IMR-90 (cell line): ENCODE data around the gene DLK2. TPM values are rescaled to one million over a fixed set of nuclear protein-coding genes. Genes with fewer than 3 reads are reported as not detected.
"Not testable (repeated sequence)": the region's sequence is repeated elsewhere in the genome, so short reads cannot be mapped to it uniquely, and the experiment has no call there.

Source experiments
- ATAC-seq: fragments of 200-7000 bp; cut with Tn5 transposase; 2 replicates; pipeline ENCODE4 v1.9.1; 2020; ENCODE audit warnings: low read depth, mild to moderate bottlenecking, moderate library complexity
- BruUV-seq: library from RNA; stranded (reverse); fragments of 400-500 nt; replicated peaks from 2 replicates; lab custom pipeline; 2021; lab: Mats Ljungman, UMichigan
- CTCF ChIA-PET: fragments of 300-600 bp; formaldehyde crosslinking; extraction: SDS; loops from one replicate; lab custom pipeline; 2021; ENCODE audit warnings: antibody characterized with exemption; lab: Yijun Ruan, JAX
- POLR2A ChIA-PET: fragments of 300-600 bp; sonication (Branson Sonifier 250); formaldehyde crosslinking; loops from one replicate; lab custom pipeline; 2022; ENCODE audit warnings: antibody characterized with exemption; ENCODE audit not compliant: unreplicated experiment; lab: Charles Lee
- DNase-seq: peaks from one replicate; pipeline ENCODE4 v3.0.0; 2013
- H2AFZ ChIP-seq: replicated peaks from 2 replicates; pipeline ENCODE3; 2013; ENCODE audit warnings: low read length, mild to moderate bottlenecking; ENCODE audit not compliant: poor library complexity
- H2AK5ac ChIP-seq: 2 replicates; pipeline ENCODE4 v1.6.1; 2013; ENCODE audit warnings: low read depth, low read length, inconsistent platforms
- H2AK9ac ChIP-seq: replicated peaks from 2 replicates; pipeline ENCODE3; 2013; ENCODE audit warnings: mild to moderate bottlenecking, low read depth, low read length, moderate library complexity; ENCODE audit not compliant: poor library complexity
- H2BK120ac ChIP-seq: 2 replicates; pipeline ENCODE4 v1.6.1; 2013; ENCODE audit warnings: low read depth, low read length, inconsistent platforms
- H2BK15ac ChIP-seq: 3 replicates; pipeline ENCODE4 v1.6.1; 2013; ENCODE audit warnings: low read depth, low read length, inconsistent platforms
- H2BK20ac ChIP-seq: 2 replicates; pipeline ENCODE4 v1.6.1; 2013; ENCODE audit warnings: low read depth, mild to moderate bottlenecking, inconsistent platforms, low read length, moderate library complexity
- H2BK5ac ChIP-seq: 2 replicates; pipeline ENCODE4 v1.6.1; 2013; ENCODE audit warnings: mild to moderate bottlenecking, low read depth, low read length, inconsistent platforms; ENCODE audit not compliant: poor library complexity, severe bottlenecking
- H3K14ac ChIP-seq: replicated peaks from 2 replicates; pipeline ENCODE4 v1.6.1; 2013; ENCODE audit warnings: low read depth, low read length, inconsistent platforms
- H3K18ac ChIP-seq: 2 replicates; pipeline ENCODE4 v1.6.1; 2013; ENCODE audit warnings: low read depth, low read length, control low read depth
- H3K23ac ChIP-seq: 2 replicates; pipeline ENCODE4 v1.6.1; 2013; ENCODE audit warnings: low read depth, low read length, inconsistent platforms
- H3K27ac ChIP-seq: 2 replicates; pipeline ENCODE4 v1.5.1; 2013; ENCODE audit warnings: mild to moderate bottlenecking, control low read depth, low read length; ENCODE audit not compliant: insufficient read depth
- H3K27me3 ChIP-seq: 2 replicates; pipeline ENCODE4 v1.6.1; 2013; ENCODE audit warnings: low read length; ENCODE audit not compliant: control insufficient read depth, insufficient read depth
- H3K36me3 ChIP-seq: 2 replicates; pipeline ENCODE4 v1.6.1; 2013; ENCODE audit warnings: low read length, mixed read lengths; ENCODE audit not compliant: control insufficient read depth, insufficient read depth
- H3K4ac ChIP-seq: 2 replicates; pipeline ENCODE4 v1.6.1; 2013; ENCODE audit warnings: low read depth, low read length, inconsistent platforms
- H3K4me1 ChIP-seq: 2 replicates; pipeline ENCODE4 v1.6.1; 2013; ENCODE audit warnings: low read length, mixed read lengths; ENCODE audit not compliant: control insufficient read depth, insufficient read depth
- H3K4me2 ChIP-seq: 2 replicates; pipeline ENCODE4 v1.6.1; 2013; ENCODE audit warnings: low read depth, mild to moderate bottlenecking, control low read depth, low read length, moderate library complexity
- H3K4me3 ChIP-seq: 2 replicates; pipeline ENCODE4 v1.5.1; 2013; ENCODE audit warnings: low read depth, mild to moderate bottlenecking, control low read depth, low read length, moderate library complexity; ENCODE audit not compliant: insufficient read depth
- H3K56ac ChIP-seq: 2 replicates; pipeline ENCODE4 v1.6.1; 2013; ENCODE audit warnings: low read length, inconsistent platforms; ENCODE audit not compliant: insufficient read depth; ENCODE audit errors: extremely low read depth
- H3K79me1 ChIP-seq, 2 experiments: 2 replicates each; pipeline ENCODE4 v1.6.1; 2013; ENCODE audit warnings: low read length in 2 of 2, inconsistent platforms in 1 of 2, low read depth in 1 of 2
- H3K9ac ChIP-seq: 2 replicates; pipeline ENCODE4 v1.6.1; 2013; ENCODE audit warnings: low read depth, low read length, control low read depth
- H3K9me1 ChIP-seq: 2 replicates; pipeline ENCODE4 v1.6.1; 2013; ENCODE audit warnings: low read length, inconsistent platforms; ENCODE audit not compliant: insufficient read depth
- H3K9me3 ChIP-seq: 2 replicates; pipeline ENCODE4 v1.6.1; 2013; ENCODE audit warnings: low read length; ENCODE audit not compliant: control insufficient read depth, insufficient read depth
- H4K20me1 ChIP-seq: 2 replicates; pipeline ENCODE4 v1.6.1; 2013; ENCODE audit warnings: low read length, inconsistent platforms; ENCODE audit not compliant: insufficient read depth
- H4K5ac ChIP-seq: 2 replicates; pipeline ENCODE4 v1.6.1; 2013; ENCODE audit warnings: mild to moderate bottlenecking, low read depth, low read length, control low read depth
- H4K8ac ChIP-seq, 2 experiments: 2 replicates each; pipeline ENCODE4 v1.6.1; 2013; ENCODE audit warnings: low read depth in 2 of 2, low read length in 2 of 2, control low read depth in 1 of 2, inconsistent platforms in 1 of 2
- H4K91ac ChIP-seq: 2 replicates; pipeline ENCODE4 v1.6.1; 2013; ENCODE audit warnings: low read depth, low read length, inconsistent platforms; ENCODE audit not compliant: insufficient read depth
- BHLHE40 ChIP-seq: fragments of 150-350 bp; IDR thresholded peaks from 2 replicates; pipeline ENCODE4 v1.6.1; 2016; ENCODE audit warnings: mild to moderate bottlenecking, low read depth, low read length
- CHD1 ChIP-seq: IDR thresholded peaks from 2 replicates; pipeline ENCODE4 v1.6.1; 2012; ENCODE audit warnings: low read depth, low read length, improper control_type of control experiment
- FOS ChIP-seq: fragments of 150-350 bp; IDR thresholded peaks from 2 replicates; pipeline ENCODE4 v1.6.1; 2016; ENCODE audit warnings: low read depth, low read length
- MAFK ChIP-seq: IDR thresholded peaks from 2 replicates; pipeline ENCODE4 v1.6.1; 2012; ENCODE audit warnings: low read depth, low read length, improper control_type of control experiment
- MAZ ChIP-seq: IDR thresholded peaks from 2 replicates; pipeline ENCODE4 v1.6.1; 2012; ENCODE audit warnings: low read depth, mild to moderate bottlenecking, low read length, improper control_type of control experiment, moderate library complexity, borderline replicate concordance
- SMC3 ChIP-seq: fragments of 150-350 bp; IDR thresholded peaks from 2 replicates; pipeline ENCODE4 v1.6.1; 2016; ENCODE audit warnings: low read depth, mild to moderate bottlenecking, antibody characterized with exemption, low read length, moderate library complexity
- WGBS, 2 experiments: methylation state at CpG; one replicate each; pipeline versions ENCODE4 v1.1.5 to v1.1.7; 2013; ENCODE audit warnings: missing lambda C conversion rate in 2 of 2; ENCODE audit not compliant: insufficient read length in 1 of 2; ENCODE audit errors: extremely low coverage in 2 of 2; 5-methylcytosine and 5-hydroxymethylcytosine counted together
- dilution Hi-C: fragments of 300-500 bp; cut with HindIII; formaldehyde crosslinking; loops from one replicate; pipeline ENCODE4 v1.14.3; 2018; ENCODE audit warnings: low sequenced_read_pairs; ENCODE audit not compliant: unreplicated experiment
- in situ Hi-C: fragments of 300-500 bp; cut with MboI; formaldehyde crosslinking; loops from 3 replicates; pipeline ENCODE4 v1.14.3; 2019; ENCODE audit warnings: low sequenced_read_pairs, inconsistent platforms, mixed read lengths
- intact Hi-C: fragments of 100-400 bp; cut with micrococcal nuclease; formaldehyde crosslinking; loops from 2 replicates; pipeline ENCODE4 v1.10.0; 2022
- polyA plus RNA-seq, 3 experiments: library from polyadenylated mRNA; depleted of rRNA; stranded (reverse); fragments of >200 nt; gene quantifications; 2 replicates each; pipeline ENCODE4 v1.2.3, GENCODE V29; 2012; ENCODE audit warnings: low replicate concordance in 1 of 3
- total RNA-seq: library from RNA; depleted of rRNA; stranded (reverse); fragments of >200 nt; gene quantifications from 2 replicates; pipeline ENCODE4 v1.2.3, GENCODE V29; 2012

The DLK2 gene
- total and polyA plus RNA-seq, 2 of the 4 experiments (the other 2 are of a cell fraction) = 0.90 to 2.8 TPM

DNA sequence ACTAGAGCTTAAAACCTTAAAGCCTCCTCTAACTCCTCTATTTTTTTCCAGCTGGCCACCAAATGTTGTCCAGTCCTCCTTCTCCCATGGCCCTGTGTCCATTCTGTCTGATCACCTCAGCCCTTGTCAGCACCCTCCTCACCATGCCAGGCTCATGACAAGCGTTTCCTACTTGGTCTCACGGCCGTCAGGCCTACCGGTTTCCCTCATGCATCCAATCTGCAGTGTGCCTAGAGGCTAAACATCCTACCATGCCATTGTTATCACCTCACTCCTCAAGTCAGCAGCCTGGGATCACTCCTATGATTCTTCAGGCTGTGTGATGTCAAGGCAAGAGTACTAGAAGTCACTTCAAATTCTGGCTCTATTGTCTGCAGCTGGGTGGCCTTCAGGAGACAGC is 12.4 kb upstream of the DLK2 start:
- Histone ChIP-seq H3K4me1 (no peaks in the 10 kb centered on the region), H3K18ac (no peak overlapping the region), H3K14ac (no peak overlapping the region), H3K9me3 (no peaks in the 10 kb centered on the region), H2BK120ac (no peak overlapping the region), H3K4ac (no peak overlapping the region), H2AK9ac (no peak overlapping the region), H3K4me2 (no peak overlapping the region), H3K79me1 (no peaks in the 10 kb centered on the region), H3K23ac (peak overlapping the region; percentile 61; the same call in 1 of the 2 replicates), H4K8ac (no peak overlapping the region), H3K9ac (no peak overlapping the region), H2AK5ac (no peak overlapping the region), H3K27me3 (peaks cover 25% of the 10 kb centered on the region), H4K91ac (no peak overlapping the region), H3K27ac (no peak overlapping the region), H3K9me1 (no peaks in the 10 kb centered on the region), H3K56ac (no peak overlapping the region), H2BK15ac (no peak overlapping the region), H4K20me1 (no peaks in the 10 kb centered on the region), H2AFZ (no peak overlapping the region), H2BK5ac (no peak overlapping the region), H4K5ac (no peak overlapping the region), H3K36me3 (no peaks in the 10 kb centered on the region), H3K4me3 (no peak overlapping the region), H2BK20ac (no peak overlapping the region)
- DNase-seq (no peak), ATAC-seq (no peak)
- WGBS, 2 experiments = 67% methylated on average over 1 of the region's 4 CpGs; no CpG with 5 or more reads in 1 of the 2 experiments
- ChIA-PET POLR2A (no interaction called here), CTCF (no interaction called here)
- TF ChIP-seq FOS (no peak), BHLHE40 (no peak), MAZ (no peak), CHD1 (no peak), MAFK (no peak), SMC3 (no peak)
- BruUV-seq = no TSS peak
- in situ Hi-C loops (no loop called here), dilution Hi-C loops (no loop called here), intact Hi-C loops (no loop called here)

DNA sequence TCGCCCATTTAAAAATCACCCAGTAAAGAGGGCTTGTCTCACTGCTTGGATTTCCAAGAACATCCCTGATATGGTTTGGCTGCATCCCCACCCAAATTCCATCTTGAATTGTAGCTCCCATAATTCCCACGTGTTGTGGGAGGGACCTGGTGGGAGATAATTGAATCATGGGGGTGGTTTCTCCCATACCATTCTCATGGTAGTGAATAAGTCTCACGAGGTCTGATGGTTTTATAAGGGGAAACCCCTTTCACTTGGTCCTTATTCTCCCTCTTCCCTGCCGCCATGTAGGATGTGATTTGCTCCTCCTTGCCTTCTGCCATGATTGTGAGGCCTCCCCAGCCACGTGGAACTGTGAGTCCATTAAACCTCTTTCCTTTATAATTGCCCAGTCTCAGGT is 11.9 kb upstream of the DLK2 start:
- intact Hi-C loops = not testable (repeated sequence)

More for the DNA sequence above, 11.9 kb upstream of the DLK2 start:
- DNase-seq, H2BK120ac ChIP-seq, H2BK15ac ChIP-seq, H3K9ac ChIP-seq, H4K5ac ChIP-seq, dilution Hi-C loops, H3K9me3 ChIP-seq, H2AFZ ChIP-seq, H3K4me3 ChIP-seq, H3K56ac ChIP-seq, H3K9me1 ChIP-seq, H3K23ac ChIP-seq, ATAC-seq, H3K14ac ChIP-seq, H2AK5ac ChIP-seq, BruUV-seq, H2AK9ac ChIP-seq, H3K27ac ChIP-seq, H2BK5ac ChIP-seq, H3K79me1 ChIP-seq, H4K8ac ChIP-seq, H3K36me3 ChIP-seq, POLR2A ChIA-PET, CTCF ChIA-PET, H4K20me1 ChIP-seq, in situ Hi-C loops, H2BK20ac ChIP-seq, H3K4ac ChIP-seq, H3K4me2 ChIP-seq, H3K18ac ChIP-seq, H3K4me1 ChIP-seq, H4K91ac ChIP-seq: not testable (repeated sequence)
- H3K27me3 ChIP-seq = peaks cover 29% of the 10 kb centered on the region
- WGBS, 2 experiments = 40% methylated on average over 1 of the region's 5 CpGs; no CpG with 5 or more reads in 1 of the 2 experiments
